ENCODE data around the gene E2F3.

DNA sequence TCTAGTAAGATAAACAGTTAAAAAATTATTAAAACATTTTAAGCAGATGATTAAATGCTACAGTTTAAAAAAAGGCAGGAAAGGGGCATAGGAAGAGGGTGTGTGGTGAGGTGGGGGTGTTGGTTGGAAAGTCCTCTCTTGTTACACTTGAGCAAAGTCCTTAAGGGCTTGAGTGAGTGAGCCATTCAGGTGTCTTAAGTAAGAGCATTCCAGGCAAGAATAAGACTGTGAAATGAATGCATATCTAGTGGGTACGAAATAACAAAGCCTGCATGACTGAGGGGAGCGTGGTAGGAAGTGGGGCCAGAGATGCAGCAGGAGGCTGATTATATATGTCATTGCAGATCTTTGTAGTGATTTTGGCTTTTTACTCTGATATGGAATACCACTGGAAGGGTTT is 137.7 kb downstream of the E2F3 start:
- no peak for TF ChIP-seq POLR2A (IDR thresholded peaks at IDR 0.05)
- TF ChIP-seq, protein P1, sequence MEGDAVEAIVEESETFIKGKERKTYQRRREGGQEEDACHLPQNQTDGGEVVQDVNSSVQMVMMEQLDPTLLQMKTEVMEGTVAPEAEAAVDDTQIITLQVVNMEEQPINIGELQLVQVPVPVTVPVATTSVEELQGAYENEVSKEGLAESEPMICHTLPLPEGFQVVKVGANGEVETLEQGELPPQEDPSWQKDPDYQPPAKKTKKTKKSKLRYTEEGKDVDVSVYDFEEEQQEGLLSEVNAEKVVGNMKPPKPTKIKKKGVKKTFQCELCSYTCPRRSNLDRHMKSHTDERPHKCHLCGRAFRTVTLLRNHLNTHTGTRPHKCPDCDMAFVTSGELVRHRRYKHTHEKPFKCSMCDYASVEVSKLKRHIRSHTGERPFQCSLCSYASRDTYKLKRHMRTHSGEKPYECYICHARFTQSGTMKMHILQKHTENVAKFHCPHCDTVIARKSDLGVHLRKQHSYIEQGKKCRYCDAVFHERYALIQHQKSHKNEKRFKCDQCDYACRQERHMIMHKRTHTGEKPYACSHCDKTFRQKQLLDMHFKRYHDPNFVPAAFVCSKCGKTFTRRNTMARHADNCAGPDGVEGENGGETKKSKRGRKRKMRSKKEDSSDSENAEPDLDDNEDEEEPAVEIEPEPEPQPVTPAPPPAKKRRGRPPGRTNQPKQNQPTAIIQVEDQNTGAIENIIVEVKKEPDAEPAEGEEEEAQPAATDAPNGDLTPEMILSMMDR (IDR thresholded peaks at IDR 0.05): no peak
- TF ChIP-seq EP300 (IDR thresholded peaks at IDR 0.05): no peak
